Stimulated activated CD4-positive, alpha-beta T cell treated with anti-CD3 and anti-CD28 coated beads, Interleukin-4, amount 100 ng/mL, for 4 hours (primary cell): Measurements from ENCODE around the gene ZFP14.

ENCODE experiments used
- DNase-seq, 2 experiments: peaks; one replicate each; pipeline ENCODE4 v3.0.0-alpha.2; 2020

ZFP14 gene

DNA sequence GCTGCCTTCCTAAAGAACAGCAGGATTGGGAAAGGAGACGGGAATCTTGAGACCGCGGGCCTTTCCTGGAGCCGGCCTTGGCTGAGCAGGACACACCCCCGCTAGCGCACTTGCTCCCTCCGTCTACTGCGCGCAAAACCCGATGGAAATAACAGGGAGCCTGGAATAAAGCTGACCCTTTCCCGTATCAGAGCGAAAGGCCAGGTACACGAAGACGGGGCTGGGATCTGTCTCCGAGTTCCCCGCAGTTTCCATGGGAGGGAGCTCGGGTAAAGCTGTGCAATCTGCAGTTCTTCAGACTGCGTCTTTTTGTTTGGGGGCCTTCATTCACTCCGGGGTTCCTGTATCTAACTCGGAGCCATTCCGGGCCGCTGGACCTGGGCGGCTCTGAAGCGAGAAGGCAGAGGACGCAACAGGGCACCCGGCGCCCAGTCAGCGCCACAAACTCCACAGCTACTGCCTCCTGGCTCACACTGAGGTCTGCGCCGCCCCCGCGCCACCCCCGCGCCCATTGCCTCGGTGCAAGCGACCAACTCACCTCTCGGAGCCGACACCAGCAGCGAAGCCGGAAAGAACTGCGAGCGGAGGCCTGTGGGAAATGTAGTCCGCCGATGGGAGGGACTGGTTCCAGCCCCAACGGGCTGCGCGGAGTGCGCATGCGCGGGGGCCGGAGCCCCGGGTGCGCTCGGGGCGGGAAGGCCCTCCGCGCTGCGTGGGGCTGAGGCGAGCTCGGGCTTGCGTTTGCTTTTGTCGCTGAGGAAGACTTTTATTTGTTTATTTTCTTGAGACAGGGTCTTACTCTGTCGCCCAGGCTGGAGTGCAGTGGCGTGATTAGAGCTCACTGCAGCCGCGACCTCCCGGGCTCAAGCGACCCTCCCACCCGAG, at the start of gene ZFP14:
TSS of gene ZFP14 (minus strand) at position 577 of the 885 bp plus-strand sequence. CDS start 11,309 bp downstream, outside the sequence.
- DNase-seq: peak; percentile 94 to 98

DNA sequence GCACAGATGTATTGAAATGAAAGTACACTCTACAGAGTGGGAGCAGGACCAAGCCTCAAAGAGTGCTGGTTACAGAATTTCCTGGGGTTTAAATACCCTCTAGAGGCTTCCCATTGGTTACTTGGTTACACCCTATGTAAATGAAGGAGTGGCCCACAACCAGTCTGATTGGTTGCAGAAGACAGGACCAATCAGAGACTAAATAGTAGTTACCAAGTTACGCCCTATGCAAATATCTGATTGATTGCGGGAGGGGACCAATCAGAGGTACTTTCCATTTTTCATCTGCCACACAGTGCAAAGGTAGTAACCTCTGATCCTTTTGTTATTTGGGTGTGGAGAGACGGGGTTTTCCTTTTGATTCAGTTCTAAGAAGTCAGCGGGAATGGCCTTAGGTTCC, 44.9 kb upstream of the ZFP14 start:
- no peak for DNase-seq

DNA sequence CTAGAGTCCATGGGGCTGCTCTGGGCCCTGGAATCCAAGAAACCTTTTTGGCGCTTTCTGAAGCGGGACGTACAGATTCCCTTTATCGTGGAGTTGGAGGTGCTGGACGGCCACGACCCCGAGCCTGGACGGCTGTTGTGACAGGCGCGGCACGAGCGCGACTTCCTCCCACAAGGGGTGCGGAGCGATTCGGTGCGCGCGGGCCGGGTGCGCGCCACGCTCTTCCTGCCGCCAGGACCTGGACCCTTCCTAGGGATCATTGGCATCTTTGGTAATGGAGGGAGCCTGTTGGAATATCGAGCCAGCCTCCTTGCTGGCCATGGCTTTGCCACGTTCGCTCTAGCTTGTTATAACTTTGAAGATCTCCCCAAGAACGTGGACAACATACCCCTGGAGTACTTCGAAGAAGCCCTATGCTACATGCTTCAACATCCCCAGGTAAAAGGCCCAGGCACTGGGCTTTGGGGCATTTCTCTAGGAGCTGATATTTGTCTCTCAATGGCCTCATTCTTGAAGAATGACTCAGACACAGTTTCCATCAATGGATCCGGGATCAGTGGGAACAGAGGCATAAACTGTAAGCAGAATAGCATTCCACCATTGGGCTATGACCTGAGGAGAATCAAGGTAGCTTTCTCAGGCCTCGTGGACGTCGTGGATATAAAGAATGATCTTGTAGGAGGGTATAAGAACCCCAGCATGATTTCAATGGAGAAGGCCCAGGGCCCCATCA, 42.9 kb upstream of the ZFP14 start:
- DNase-seq: no peak

DNA sequence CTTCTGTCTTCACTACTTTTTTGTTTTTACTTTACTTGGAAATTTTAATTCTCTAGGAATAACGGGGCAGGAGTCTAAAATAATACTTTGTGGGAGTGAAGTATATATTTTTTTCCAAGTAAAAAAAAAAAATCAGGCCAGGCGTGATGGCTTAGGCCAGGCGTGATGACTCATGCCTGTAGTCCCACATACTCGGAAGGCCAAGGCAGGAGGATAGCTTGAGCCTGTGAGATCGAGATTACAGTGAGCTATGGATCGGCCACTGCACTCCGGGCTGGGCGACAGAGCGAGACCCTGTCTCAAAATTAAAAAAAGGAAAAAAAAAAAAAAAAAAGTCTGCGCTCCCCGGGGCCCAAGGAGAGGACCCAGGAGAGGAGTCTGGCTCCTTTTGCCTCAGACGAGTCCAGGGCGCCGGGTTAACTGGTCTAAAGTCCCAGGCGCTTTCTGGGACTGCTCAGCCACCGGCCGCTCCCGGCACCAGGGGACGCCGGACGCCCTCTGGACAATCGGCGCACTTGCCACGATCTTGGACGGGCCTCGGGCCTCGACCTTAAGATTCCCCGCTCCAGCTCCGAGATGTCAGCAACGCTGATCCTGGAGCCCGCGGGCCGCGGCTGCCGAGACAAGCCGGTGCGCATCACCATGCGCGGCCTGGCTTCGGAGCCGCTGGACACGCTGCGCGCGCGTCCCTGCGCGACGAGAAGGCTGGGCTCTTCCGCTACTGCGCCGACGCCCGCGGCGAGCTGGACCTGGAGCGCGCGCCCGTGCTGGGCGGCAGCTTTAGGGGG, 42.2 kb upstream of the ZFP14 start:
- DNase-seq: no peak

DNA sequence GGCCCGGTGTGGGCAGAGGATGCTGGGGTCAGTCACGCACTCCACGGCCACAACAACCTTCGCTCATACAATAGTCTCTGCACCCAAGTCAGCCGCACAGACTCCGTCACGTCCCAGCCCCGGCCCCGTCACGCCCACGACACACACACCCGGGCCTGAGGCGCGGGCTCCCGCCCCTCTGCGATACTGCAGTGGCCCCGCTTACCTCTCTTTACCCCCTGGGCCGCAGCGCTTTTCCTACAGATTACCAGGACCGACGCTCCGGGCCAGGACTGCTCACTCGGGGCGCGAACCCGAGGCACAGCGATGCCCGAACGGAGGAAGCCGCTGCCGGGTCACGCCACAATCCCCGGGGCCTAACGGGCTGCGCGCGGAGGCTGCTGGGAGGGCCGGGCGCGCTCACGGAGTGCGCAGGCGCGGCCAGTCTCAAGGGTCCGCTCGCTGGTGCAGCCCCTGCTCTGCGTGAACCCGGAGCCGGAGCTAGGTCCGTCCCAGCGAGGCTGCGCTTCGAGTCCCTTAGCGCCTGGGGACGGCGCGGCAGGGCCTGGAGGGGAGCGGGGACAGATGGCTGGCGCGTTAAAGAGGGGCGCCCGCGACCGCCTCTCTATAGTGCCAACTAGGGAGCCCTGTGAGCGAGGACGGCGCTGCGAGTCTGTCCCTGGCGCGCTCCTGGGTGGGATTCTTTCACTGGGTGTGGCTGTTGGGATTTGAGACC, 39.4 kb upstream of the ZFP14 start, which contains the start of gene ZFP82:
TSS of gene ZFP82 (minus strand) at position 358 of the 715 bp plus-strand sequence. CDS start 8,855 bp downstream, outside the sequence.
- peak; percentile 73 to 74 for DNase-seq

- DNase-seq: no peak
Observed at GRCh38 chr19:36417752-36418286, 38.8 kb upstream of the ZFP14 start.

- no peak for DNase-seq
Observed at GRCh38 chr19:36409841-36410240, 30.8 kb upstream of the ZFP14 start.

- no peak for DNase-seq
Observed at GRCh38 chr19:36408101-36408500, 29.1 kb upstream of the ZFP14 start.

DNA sequence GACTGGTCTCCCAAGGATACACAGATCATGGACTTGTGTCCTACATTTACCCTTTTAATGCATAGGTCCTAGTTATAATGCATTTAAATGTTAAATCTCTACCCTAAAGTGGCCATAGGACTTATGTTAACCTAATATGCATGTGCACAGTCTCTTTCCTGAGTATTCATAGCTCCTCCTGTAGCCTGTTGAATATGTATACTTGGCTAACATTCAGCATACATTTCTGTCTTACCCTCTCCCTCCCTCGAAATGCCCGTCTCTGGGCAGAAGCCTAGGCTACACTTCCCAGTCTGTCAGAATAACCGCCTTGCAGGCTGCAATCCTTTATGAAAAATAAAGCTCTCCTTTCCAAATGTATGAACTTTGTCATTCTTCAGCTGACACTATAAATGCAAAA, 25.5 kb upstream of the ZFP14 start:
- no peak for DNase-seq

DNA sequence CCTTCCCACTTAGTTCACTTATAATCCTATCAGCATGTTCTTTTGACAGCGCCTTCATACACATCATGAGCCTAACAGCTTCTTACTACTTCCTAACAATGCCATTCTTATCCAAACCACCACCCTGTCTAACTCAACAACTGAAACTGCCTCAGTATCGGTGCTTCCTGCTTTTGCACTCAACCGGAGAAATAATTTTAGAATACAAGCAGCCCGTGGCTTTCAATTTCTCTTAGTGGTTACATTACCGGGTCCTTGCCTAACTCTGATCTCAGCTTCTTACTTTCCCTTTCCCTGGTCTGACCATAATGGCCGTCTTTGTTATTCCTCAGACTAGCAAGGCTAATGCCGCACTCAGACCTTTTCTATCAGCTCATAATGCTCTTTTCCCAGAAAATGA, 22.5 kb upstream of the ZFP14 start:
- DNase-seq: no peak

GRCh38 chr19:36398571-36398970, 19.6 kb upstream of the ZFP14 start:
- no peak for DNase-seq

DNA sequence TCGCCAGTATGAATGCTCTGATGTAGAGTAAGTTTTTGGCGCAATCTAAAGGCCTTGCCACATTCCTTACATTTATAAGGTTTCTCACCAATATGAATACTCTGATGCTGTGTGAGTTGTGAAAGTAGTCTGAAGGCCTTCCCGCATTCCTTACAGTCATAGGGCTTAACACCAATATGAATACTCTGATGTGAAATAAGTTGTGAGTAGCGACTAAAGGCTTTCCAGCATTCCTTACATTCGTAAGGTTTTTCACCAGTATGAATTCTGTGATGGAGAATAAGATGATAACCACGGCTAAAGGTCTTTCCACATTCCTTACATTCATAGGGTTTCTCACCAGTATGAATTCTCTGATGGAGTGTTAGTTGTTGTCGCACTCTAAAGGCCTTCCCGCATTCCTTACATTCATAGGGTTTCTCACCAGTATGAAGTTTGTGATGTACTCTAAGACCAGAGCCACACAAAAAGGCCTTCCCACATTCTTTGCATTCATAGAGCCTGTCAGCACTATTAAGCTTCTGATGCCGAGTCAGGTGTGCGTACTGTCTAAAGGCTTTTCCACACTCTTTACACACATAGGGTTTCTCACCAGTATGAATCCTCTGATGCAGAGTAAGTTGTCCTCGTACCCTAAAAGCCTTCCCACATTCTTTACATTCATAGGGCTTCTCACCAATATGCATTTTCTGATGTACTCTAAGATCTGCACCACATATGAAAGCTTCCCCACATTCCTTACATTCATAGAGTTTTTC, 14.1 kb upstream of the ZFP14 start:
- DNase-seq: no peak

GRCh38 chr19:36379510-36379819, 464 bp upstream of the ZFP14 start:
- no peak for DNase-seq

DNA sequence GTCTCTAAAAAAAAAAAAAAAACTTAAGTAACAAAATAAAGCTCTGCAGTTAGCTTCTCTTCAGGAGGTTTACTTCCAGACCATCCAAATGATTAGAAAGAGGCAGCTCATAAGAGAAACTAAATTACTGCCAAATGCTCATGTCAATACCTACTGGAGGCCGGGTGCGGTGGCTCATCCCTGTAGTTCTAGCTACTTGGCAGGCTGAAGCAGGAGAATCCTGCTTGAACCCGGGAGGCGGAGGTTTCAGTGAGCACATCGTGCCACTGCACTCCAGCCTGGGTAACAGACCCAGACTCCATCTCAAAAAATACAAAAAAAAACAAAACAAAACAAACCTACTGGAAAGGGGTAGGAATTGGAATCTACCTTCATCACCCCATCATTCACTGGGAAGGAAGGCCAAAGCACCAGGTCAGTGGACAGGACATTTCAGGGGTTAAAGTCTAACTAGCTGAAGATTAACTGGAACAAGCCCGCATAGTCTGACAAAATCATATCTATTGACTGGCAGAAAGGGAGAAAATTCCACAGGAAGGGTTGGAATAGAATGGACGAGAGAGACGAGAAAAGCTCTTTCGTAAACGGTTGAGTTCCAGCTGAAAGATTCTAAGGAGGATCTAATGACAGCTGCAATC, 1.3 kb downstream of the ZFP14 start:
- no peak for DNase-seq

- DNase-seq: no peak
Observed at GRCh38 chr19:36373638-36374156, 5.3 kb downstream of the ZFP14 start.

DNA sequence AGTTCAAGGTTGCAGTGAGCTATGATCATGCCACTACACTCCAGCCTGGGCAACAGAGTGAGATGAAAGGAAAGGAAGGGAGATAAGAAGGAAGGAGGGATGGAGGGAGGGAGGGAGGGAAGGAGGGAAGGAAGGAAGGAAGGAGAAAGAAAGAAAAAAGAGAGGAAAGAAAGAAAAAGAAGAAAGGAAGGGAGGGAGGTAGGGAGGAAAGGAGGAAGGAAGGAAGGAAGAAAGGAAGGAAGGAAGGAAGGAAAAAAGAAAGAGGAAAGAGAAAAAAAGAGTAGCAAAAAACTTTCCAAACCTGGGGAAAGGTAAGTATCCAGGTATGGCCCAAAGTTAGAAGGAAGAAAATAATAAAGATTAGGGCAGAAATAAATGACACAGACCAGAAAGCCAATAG, 7.1 kb downstream of the ZFP14 start:
- DNase-seq: no peak

DNA sequence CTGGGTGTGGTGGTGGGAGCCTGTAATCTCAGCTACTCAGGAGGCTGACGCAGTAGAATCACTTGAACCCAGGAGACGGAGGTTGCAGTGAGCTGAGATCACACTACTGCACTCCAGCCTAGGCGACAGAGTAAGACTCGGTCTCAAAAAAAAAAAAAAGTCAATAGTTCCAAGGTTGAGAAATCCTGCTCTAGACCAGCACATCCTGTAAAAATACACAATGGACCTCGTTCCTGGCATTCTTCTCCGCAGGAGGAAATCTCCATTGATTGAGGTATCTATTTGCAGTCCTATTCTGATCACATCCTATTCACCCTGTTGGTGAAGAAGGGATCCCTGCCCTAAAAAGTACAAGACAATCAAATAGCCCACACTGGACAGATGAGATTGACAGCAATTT, 15.2 kb downstream of the ZFP14 start:
- no peak for DNase-seq

GRCh38 chr19:36340786-36341372, 38.1 kb downstream of the ZFP14 start:
- no peak for DNase-seq

- DNase-seq: peak; percentile 33 to 56
Observed at GRCh38 chr19:36331353-36332228, 47.4 kb downstream of the ZFP14 start.
